ENCODE measurements around the gene USP31. TPM values are rescaled to one million over a fixed set of nuclear protein-coding genes. Genes with fewer than 3 reads are reported as not detected.

Gene USP31
- total and polyA plus RNA-seq, 2 of the 8 experiments (the other 6 are each of a cell fraction or from before 2014, with no cell fraction given), result 6.7 to 19.0 TPM

DNA sequence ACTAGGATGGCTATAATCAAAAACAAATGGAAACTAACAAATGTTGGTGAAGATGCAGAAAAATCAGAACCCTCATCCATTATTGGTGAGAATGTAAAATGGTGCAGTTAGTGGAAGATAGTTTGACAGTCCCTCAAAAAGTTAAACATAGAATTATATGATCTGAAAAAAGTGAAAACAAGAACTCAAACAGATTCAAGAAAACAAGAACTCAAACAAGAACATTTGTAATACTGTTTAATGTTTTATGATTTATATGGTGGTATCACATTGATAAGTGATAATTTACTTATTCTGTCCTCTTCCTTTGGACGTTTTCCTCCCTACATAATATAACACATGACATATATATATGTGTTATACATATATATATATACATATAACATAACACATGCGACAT lies 12.0 kb downstream of the USP31 start:
- Histone ChIP-seq H3K79me1 (ENCODE audit: low read depth, low read length) (peaks cover 9% of the 10 kb centered on the region), H3K56ac (replicated peaks; ENCODE audit: insufficient read length, low read depth, low read length) (no peak overlapping the region), H2BK120ac (replicated peaks; ENCODE audit: low read depth, low read length) (no peak overlapping the region), H3K23ac (ENCODE audit: insufficient read length) (no peak overlapping the region), H3K4ac (replicated peaks; ENCODE audit: insufficient read length, low read depth, low read length) (no peak overlapping the region), H2BK12ac (ENCODE audit: low read depth, low read length) (no peak overlapping the region), H2BK15ac (ENCODE audit: low read length) (no peak overlapping the region), H3K4me2 (ENCODE audit: insufficient read depth in 1 of 2, low read depth in 2 of 2, low read length in 2 of 2) (no peak overlapping the region), H2AK5ac (ENCODE audit: low read depth, low read length) (no peak overlapping the region), H2BK5ac (ENCODE audit: low read depth, low read length) (no peak overlapping the region), H3K18ac (ENCODE audit: extremely low read depth, low read length) (no peak overlapping the region; the same call in 1 of the 2 replicates), H3K79me2 (ENCODE audit: control insufficient read depth in 1 of 2, insufficient read depth in 2 of 2, low read length in 2 of 2) (peaks cover 0 to 99% of the 10 kb centered on the region in 2 experiments; a peak in 3 of 4 replicates), H3K36me3 (ENCODE audit: control insufficient read depth in 2 of 4, insufficient read depth in 4 of 4, low read length in 3 of 4) (no peaks in the 10 kb centered on the region), H4K5ac (ENCODE audit: insufficient read length, low read depth, low read length) (no peak overlapping the region), H3K27me3 (replicated peaks in 1 of 4; ENCODE audit: control insufficient read depth in 3 of 4, extremely low read depth in 1 of 4, insufficient read depth in 3 of 4, low read length in 3 of 4) (no peaks in the 10 kb centered on the region), H3K23me2 (ENCODE audit: low read depth, low read length) (no peaks in the 10 kb centered on the region), H3K14ac (ENCODE audit: insufficient read length) (no peak overlapping the region), H3K4me1 (replicated peaks in 1 of 4; ENCODE audit: control insufficient read depth in 3 of 4, insufficient read depth in 4 of 4, low read length in 3 of 4) (peaks cover 0 to 8% (median 1%) of the 10 kb centered on the region in 4 experiments; a peak in 4 of 7 replicates), H2BK20ac (ENCODE audit: low read length) (no peak overlapping the region), H4K91ac (replicated peaks; ENCODE audit: insufficient read length, low read length) (no peak overlapping the region), H3K9me3 (ENCODE audit: insufficient read depth in 2 of 2, low read depth in 1 of 2, low read length in 1 of 2) (no peaks in the 10 kb centered on the region; a peak in 1 of 4 replicates), H4K8ac (ENCODE audit: extremely low read depth, insufficient read depth, low read length) (no peak overlapping the region), H3K9ac (replicated peaks in 1 of 4; ENCODE audit: extremely low read depth in 1 of 4, low read depth in 3 of 4, low read length in 3 of 4) (no peak overlapping the region), H3K4me3 (ENCODE audit: extremely low read depth in 1 of 4, insufficient read depth in 2 of 4, low read depth in 3 of 4, low read length in 4 of 4) (no peak overlapping the region), H2AFZ (ENCODE audit: low read length) (no peak overlapping the region), H3K27ac (ENCODE audit: low read depth, low read length) (no peak overlapping the region), H4K20me1 (replicated peaks in 1 of 2; ENCODE audit: control insufficient read depth in 1 of 2, insufficient read depth in 2 of 2, low read length in 2 of 2) (peaks cover 0 to 7% of the 10 kb centered on the region in 2 experiments)
- CTCF ChIA-PET (ENCODE audit: partially characterized antibody), result no interaction called here
- 84% methylated on average over 2 of the region's 2 CpGs; no CpG with 5 or more reads in 1 of the 2 experiments for WGBS, 2 experiments (ENCODE audit: extremely low coverage in 1 of 2, insufficient coverage in 1 of 2, insufficient read length in 1 of 2, insufficient replicate concordance in 2 of 2, low coverage in 1 of 2, low lambda C conversion rate in 2 of 2, missing lambda C conversion rate in 1 of 2)
- FAIRE-seq, result no peak
- POLR2A ChIA-PET (ENCODE audit: partially characterized antibody), result no interaction called here
- no peak for DNase-seq (ENCODE audit: low read depth in 1 of 2, low spot score in 2 of 2)
- no peak for TF ChIP-seq TEAD4 (IDR thresholded peaks at IDR 0.05; ENCODE audit: low read depth, low read length)
- TF ChIP-seq EZH2 (IDR thresholded peaks at IDR 0.05; ENCODE audit: low read depth, low read length, severe bottlenecking), result no peak
- no peak for TF ChIP-seq RFX5 (IDR thresholded peaks at IDR 0.05; ENCODE audit: borderline replicate concordance, low read depth, low read length)
- no peak for TF ChIP-seq YY1 (IDR thresholded peaks at IDR 0.05; ENCODE audit: low read depth, low read length)
- TF ChIP-seq SP1 (IDR thresholded peaks at IDR 0.05; ENCODE audit: low read depth, low read length), result no peak
- no peak for TF ChIP-seq HDAC2 (IDR thresholded peaks at IDR 0.05; ENCODE audit: borderline replicate concordance in 1 of 2, low read depth in 2 of 2, low read length in 2 of 2)
- no peak for TF ChIP-seq RAD21 (IDR thresholded peaks at IDR 0.05 in 1 of 2, conservative IDR thresholded peaks at IDR 0.05 in 1 of 2; ENCODE audit: low read depth in 2 of 2, low read length in 2 of 2)
- TF ChIP-seq SP2 (IDR thresholded peaks at IDR 0.05; ENCODE audit: low read length), result no peak
- TF ChIP-seq, protein P1, sequence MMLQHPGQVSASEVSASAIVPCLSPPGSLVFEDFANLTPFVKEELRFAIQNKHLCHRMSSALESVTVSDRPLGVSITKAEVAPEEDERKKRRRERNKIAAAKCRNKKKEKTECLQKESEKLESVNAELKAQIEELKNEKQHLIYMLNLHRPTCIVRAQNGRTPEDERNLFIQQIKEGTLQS (IDR thresholded peaks at IDR 0.05; ENCODE audit: insufficient read depth, low read depth, low read length), result no peak
- no peak for TF ChIP-seq CHD1 (IDR thresholded peaks at IDR 0.05; ENCODE audit: low read depth, low read length)
- no peak for TF ChIP-seq POU5F1 (IDR thresholded peaks at IDR 0.05; ENCODE audit: low read depth, low read length)
- TF ChIP-seq POLR2AphosphoS5 (IDR thresholded peaks at IDR 0.05; ENCODE audit: low read depth, low read length), result no peak
- no peak for TF ChIP-seq SIX5 (IDR thresholded peaks at IDR 0.05; ENCODE audit: low read depth, low read length)
